HL-60 (cell line): ENCODE results near the gene ABHD15.
A peak's percentile ranks its signal among the peaks of the same experiment; 100 is the strongest.
"Not testable (repeated sequence)": the region's sequence is repeated elsewhere in the genome, so short reads cannot be mapped to it uniquely, and the experiment has no call there.

ENCODE experiments used
- DNase-seq, 2 experiments: peaks; one replicate each; pipeline ENCODE4 v3.0.0-alpha.2; 2010 to 2020; ENCODE audit warnings: low read depth in 1 of 2, low spot score in 1 of 2
- H3K27ac ChIP-seq: fragments of 250-450 bp; sonication (Bioruptor Pico); replicated peaks from 2 replicates; pipeline ENCODE4 v1.5.1; 2020; ENCODE audit warnings: mild to moderate bottlenecking, moderate library complexity
- H3K27me3 ChIP-seq: fragments of 250-450 bp; sonication (Bioruptor Pico); 2 replicates; pipeline ENCODE4 v1.5.1; 2021; ENCODE audit warnings: mild to moderate bottlenecking, moderate library complexity; ENCODE audit not compliant: insufficient read depth, poor library complexity, severe bottlenecking
- H3K4me3 ChIP-seq: replicated peaks from 2 replicates; pipeline ENCODE4 v1.5.1; 2011; ENCODE audit warnings: mild to moderate bottlenecking, control low read depth, low read length; ENCODE audit not compliant: insufficient read depth
- CTCF ChIP-seq: IDR thresholded peaks from one replicate; pipeline ENCODE4 v1.5.1; 2011; ENCODE audit warnings: low read length, control low read depth, inconsistent platforms; ENCODE audit not compliant: insufficient read depth
- GABPA ChIP-seq: IDR thresholded peaks from 2 replicates; pipeline ENCODE4 v1.6.1; 2012; ENCODE audit warnings: low read depth
- POLR2AphosphoS5 ChIP-seq: IDR thresholded peaks from 2 replicates; pipeline ENCODE4 v1.6.1; 2012; ENCODE audit warnings: low read depth
- REST ChIP-seq: IDR thresholded peaks from 2 replicates; pipeline ENCODE4 v1.6.1; 2012; ENCODE audit warnings: low read depth; ENCODE audit not compliant: insufficient replicate concordance
- SPI1 ChIP-seq: IDR thresholded peaks from 2 replicates; pipeline ENCODE4 v1.6.1; 2012; ENCODE audit warnings: low read depth, mild to moderate bottlenecking, borderline replicate concordance

The ABHD15 gene

GRCh38 chr17:29561554-29562517 is 5.0 kb downstream of the ABHD15 start:
- no peaks in the 10 kb centered on the region for H3K27me3 ChIP-seq
- peak in 1 of 2 experiments; percentile 26 for DNase-seq

DNA sequence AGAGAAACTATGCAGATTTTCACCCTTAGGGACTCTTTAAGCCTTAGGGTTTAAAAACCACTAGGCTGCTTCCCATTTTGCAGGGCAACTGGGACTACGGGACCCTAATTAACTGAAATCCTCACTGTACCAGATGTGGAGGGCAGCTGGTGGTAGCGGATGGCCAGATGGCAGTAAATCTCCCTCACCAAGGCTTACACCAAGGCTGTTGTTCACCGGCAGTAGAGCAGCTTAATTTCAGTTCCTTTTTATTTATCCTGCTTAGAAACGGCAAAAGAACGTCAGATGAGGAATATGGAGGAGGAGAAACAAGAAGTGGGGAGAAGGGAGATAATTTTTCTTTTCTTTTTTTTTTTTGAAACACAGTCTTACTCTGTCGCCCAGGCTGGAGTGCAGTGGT is 6.5 kb downstream of the ABHD15 start:
- no peak overlapping the region for H3K27ac ChIP-seq
- no peak overlapping the region for H3K4me3 ChIP-seq
- H3K27me3 ChIP-seq = no peaks in the 10 kb centered on the region
- DNase-seq = peak in 1 of 2 experiments; percentile 18
- TF ChIP-seq SPI1 (peak; percentile 50; the same call in 1 of the 2 replicates), POLR2AphosphoS5 (no peak), GABPA (no peak), CTCF (no peak), REST (no peak)

More at GRCh38 chr17:29561554-29562517, 5.0 kb downstream of the ABHD15 start:
- TF ChIP-seq POLR2AphosphoS5 (no peak), SPI1 (no peak), REST (no peak), CTCF (no peak), GABPA (no peak)
- Histone ChIP-seq H3K27ac (no peak overlapping the region), H3K4me3 (no peak overlapping the region)

DNA sequence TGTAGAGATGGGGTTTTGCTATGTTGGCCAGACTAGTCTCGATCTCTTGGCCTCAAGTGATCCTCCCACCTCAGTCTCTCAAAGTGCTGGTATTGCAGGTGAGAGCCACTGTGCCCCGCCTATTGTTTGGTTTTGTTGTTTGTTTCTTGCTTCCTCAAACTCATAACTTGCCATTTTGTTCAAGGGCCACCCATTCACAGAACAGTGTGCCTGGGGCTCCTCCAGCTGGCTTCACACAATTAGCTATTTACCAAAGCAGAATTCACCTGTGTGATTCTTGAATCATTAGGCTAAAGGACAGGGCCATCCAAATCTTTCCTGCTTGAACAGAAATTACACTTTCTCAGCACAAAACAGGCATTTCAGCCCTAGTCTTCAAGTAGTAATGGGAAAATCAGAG is 7.2 kb downstream of the ABHD15 start:
- no peak for DNase-seq
- H3K27me3 ChIP-seq = no peaks in the 10 kb centered on the region
- TF ChIP-seq GABPA = no peak
- TF ChIP-seq SPI1 = no peak
- no peak for TF ChIP-seq REST
- no peak for TF ChIP-seq CTCF
- no peak for TF ChIP-seq POLR2AphosphoS5
- H3K27ac ChIP-seq = no peak overlapping the region
- no peak overlapping the region for H3K4me3 ChIP-seq

- DNase-seq, H3K27me3 ChIP-seq, H3K4me3 ChIP-seq, H3K27ac ChIP-seq: not testable (repeated sequence)
Observed at GRCh38 chr17:29558139-29558538, 8.7 kb downstream of the ABHD15 start.
